Ovary (tissue), 9 donors: ENCODE results near the gene INAVA. TPM values are rescaled to one million over a fixed set of nuclear protein-coding genes. Genes with fewer than 3 reads are reported as not detected.
"Not testable (repeated sequence)": the region's sequence is repeated elsewhere in the genome, so short reads cannot be mapped to it uniquely, and the experiment has no call there.

ENCODE experiments used
- DNase-seq, 5 donors: peaks; one replicate each; pipeline ENCODE4 v3.0.0-alpha.2; 2019 to 2020
- H3K27ac ChIP-seq, 2 donors: fragments of 200-600 bp; one replicate each; pipeline versions ENCODE4 v1.5.1 to v1.8.0; 2019 to 2022
- H3K27me3 ChIP-seq: fragments of 200-600 bp; one replicate; pipeline ENCODE4 v1.8.0; 2022
- H3K36me3 ChIP-seq: fragments of 200-600 bp; sonication (generic); one replicate; pipeline ENCODE4 v1.5.1; 2019
- H3K4me1 ChIP-seq: one replicate; pipeline ENCODE4 v1.8.1; 2013; ENCODE audit warnings: mild to moderate bottlenecking, moderate library complexity; ENCODE audit not compliant: insufficient read depth
- H3K4me3 ChIP-seq: fragments of 200-600 bp; sonication (generic); one replicate; pipeline ENCODE4 v1.5.1; 2017
- H3K9me3 ChIP-seq, 2 donors: fragments of 200-600 bp in 1 of 2; sonication (generic) in 1 of 2; one replicate each; pipeline versions ENCODE4 v1.5.1 to v1.8.1; 2013 to 2019; ENCODE audit warnings: mild to moderate bottlenecking in 1 of 2, moderate library complexity in 1 of 2
- EP300 ChIP-seq: sonication (generic); formaldehyde crosslinking; IDR thresholded peaks from one replicate; pipeline ENCODE4 v1.6.1; 2017; ENCODE audit warnings: antibody characterized with exemption
- POLR2A ChIP-seq: fragments of 450-650 bp; IDR thresholded peaks from one replicate; pipeline ENCODE4 v1.6.1; 2017; ENCODE audit warnings: antibody characterized with exemption, mild to moderate bottlenecking, moderate library complexity
- WGBS, 3 donors: extraction: QIAGEN DNeasy Blood & Tissue Kit in 1 of 3; methylation state at CpG; one replicate each; pipeline versions ENCODE4 v1.1.5 to v1.1.7; 2013 to 2017; 5-methylcytosine and 5-hydroxymethylcytosine counted together
- intact Hi-C, 4 donors: fragments of 100-400 bp; cut with DNase I; formaldehyde crosslinking; loops; one replicate each; pipeline versions ENCODE4 v1.11.0 to v1.15.1; 2022 to 2023
- polyA plus RNA-seq, 2 donors: library from polyadenylated mRNA; stranded (reverse); fragments of 200-250 nt in 1 of 2; fragments of 350-450 nt in 1 of 2; fragmentation: Illumina TruSeq in 1 of 2; extraction: RNeasy Lipid Tissue Mini Kit (QIAGEN cat#74804) in 1 of 2; gene quantifications; one replicate each; pipeline ENCODE4 v1.2.3, GENCODE V29; 2013 to 2014
- total RNA-seq, 7 donors: library from RNA; depleted of rRNA in 2 of 7; stranded (reverse); fragments of >200 nt in 2 of 7; fragmentation: NEBNext Ultra II Directional in 3 of 7; extraction: Animal tissue kit (Norgen Biotek cat#: 25700) in 3 of 7; gene quantifications; one replicate each; pipeline versions ENCODE4 v1.1.0 to v1.2.4, GENCODE V29; 2016 to 2023
- TF ChIP-seq, protein P1 (sequence below), 3 donors: fragments of 450-650 bp in 2 of 3; fragments of 200-600 bp in 1 of 3; IDR thresholded peaks; one replicate each; pipeline versions ENCODE4 v1.5.1 to v1.8.0; 2016 to 2022; ENCODE audit warnings: antibody characterized with exemption in 3 of 3, mild to moderate bottlenecking in 1 of 3
- donor health status: DM: no; HTN: no; CAD: no; lungs with moderate emphysema.
- donor health status: DM: no; HTN: no; CAD: no.
- donor health status: Bipolar disorder and iron deficiency.
- donor health status: DM: yes; HTN: yes; CAD: no.
- donor health status: DM: no; HTN: no; CAD: no.
- donor health status: DM: yes; HTN: yes; CAD: no.

INAVA gene
- total and polyA plus RNA-seq, 9 donors, result 0.18 to 7.9 (median 0.70) TPM; not detected in 2

DNA sequence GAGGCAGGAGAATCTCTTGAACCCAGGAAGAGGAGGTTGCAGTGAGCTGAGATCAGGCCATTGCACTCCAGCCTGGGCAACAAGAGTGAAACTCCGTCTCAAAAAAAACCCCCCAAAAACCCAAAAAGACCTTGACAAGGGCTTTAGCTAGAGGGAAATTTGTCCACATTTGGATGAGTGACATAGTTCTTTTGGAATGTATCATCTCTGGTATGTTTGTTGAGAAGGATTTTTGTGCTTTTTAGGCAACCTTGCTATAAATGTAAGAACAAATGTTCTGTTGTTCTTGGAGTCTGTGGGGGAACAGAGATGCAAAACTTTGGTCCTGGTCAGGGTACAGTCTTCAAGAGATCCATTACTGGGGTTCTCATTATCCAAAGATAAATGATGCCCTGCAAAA, 28.9 kb downstream of the INAVA start:
- WGBS, 3 donors, result 17 to 28% (median 21%) methylated on average over 1 of the region's 1 CpG

GRCh38 chr1:200925831-200926230, 31.1 kb downstream of the INAVA start:
- Histone ChIP-seq H3K27me3 (no peaks in the 10 kb centered on the region), H3K4me3 (no peak overlapping the region), H3K27ac (no peak overlapping the region), H3K4me1 (no peaks in the 10 kb centered on the region), H3K36me3 (no peaks in the 10 kb centered on the region), H3K9me3 (no peaks in the 10 kb centered on the region)
- 75 to 81% (median 80%) methylated on average over 4 of the region's 4 CpGs for WGBS, 3 donors
- intact Hi-C loops, result no loop called here
- TF ChIP-seq, protein P1, sequence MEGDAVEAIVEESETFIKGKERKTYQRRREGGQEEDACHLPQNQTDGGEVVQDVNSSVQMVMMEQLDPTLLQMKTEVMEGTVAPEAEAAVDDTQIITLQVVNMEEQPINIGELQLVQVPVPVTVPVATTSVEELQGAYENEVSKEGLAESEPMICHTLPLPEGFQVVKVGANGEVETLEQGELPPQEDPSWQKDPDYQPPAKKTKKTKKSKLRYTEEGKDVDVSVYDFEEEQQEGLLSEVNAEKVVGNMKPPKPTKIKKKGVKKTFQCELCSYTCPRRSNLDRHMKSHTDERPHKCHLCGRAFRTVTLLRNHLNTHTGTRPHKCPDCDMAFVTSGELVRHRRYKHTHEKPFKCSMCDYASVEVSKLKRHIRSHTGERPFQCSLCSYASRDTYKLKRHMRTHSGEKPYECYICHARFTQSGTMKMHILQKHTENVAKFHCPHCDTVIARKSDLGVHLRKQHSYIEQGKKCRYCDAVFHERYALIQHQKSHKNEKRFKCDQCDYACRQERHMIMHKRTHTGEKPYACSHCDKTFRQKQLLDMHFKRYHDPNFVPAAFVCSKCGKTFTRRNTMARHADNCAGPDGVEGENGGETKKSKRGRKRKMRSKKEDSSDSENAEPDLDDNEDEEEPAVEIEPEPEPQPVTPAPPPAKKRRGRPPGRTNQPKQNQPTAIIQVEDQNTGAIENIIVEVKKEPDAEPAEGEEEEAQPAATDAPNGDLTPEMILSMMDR (IDR thresholded peaks at IDR 0.05), result no peak
- no peak for TF ChIP-seq EP300
- TF ChIP-seq POLR2A, result no peak
- DNase-seq, result no peak

More for the DNA sequence above, 28.9 kb downstream of the INAVA start:
- Histone ChIP-seq H3K27me3 (no peaks in the 10 kb centered on the region), H3K4me1 (no peaks in the 10 kb centered on the region), H3K27ac (no peak overlapping the region), H3K9me3 (no peaks in the 10 kb centered on the region), H3K36me3 (no peaks in the 10 kb centered on the region), H3K4me3 (no peak overlapping the region)
- intact Hi-C loops, result no loop called here
- DNase-seq, result no peak
- TF ChIP-seq, protein P1 (IDR thresholded peaks at IDR 0.05), result no peak
- TF ChIP-seq EP300 (no peak), POLR2A (no peak)

DNA sequence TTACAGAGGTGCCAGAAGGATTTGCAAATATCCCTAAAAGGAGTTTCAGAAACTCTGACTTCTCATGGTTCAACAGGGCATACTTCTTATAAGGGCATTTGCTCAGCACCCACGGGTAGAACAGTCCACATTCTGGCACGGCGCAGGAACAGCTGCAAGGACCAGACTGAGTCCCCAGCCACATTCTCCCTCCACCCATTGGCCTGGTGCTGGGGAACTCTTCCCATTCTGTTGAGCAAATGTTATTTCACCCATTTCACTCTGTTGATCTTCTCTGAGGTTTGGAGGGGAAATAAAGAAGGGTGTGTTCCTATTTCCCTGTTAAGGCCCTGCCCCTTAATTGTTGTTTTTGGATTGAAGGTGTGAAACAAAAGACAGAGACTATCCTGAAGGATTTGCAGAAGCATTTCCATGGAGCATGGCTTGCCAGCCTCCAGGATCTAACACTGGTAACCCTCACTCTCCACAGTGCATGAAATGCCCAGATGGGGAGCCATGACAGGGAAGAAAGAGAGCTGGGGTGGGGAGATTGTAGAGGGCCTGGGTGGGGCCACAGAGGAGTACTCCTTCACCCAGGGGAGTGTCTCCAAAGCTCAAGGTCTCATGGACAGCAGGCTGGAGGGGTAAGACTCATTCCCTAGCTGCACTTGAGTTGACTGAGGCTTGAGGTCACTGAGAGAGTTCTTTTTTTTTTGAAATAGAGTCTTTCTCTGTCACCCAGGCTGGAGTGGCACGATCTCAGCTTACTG, 35.0 kb downstream of the INAVA start:
- no peak for DNase-seq
- no peak overlapping the region for H3K4me3 ChIP-seq
- intact Hi-C loops, result no loop called here
- H3K4me1 ChIP-seq, result no peaks in the 10 kb centered on the region
- no peaks in the 10 kb centered on the region for H3K36me3 ChIP-seq
- no peak overlapping the region for H3K27ac ChIP-seq
- TF ChIP-seq POLR2A, result no peak
- no peak for TF ChIP-seq EP300
- TF ChIP-seq, protein P1 (IDR thresholded peaks at IDR 0.05), result no peak
- H3K9me3 ChIP-seq, result no peaks in the 10 kb centered on the region
- WGBS, 3 donors, result 81 to 85% (median 82%) methylated on average over 4 of the region's 4 CpGs
- H3K27me3 ChIP-seq, result no peaks in the 10 kb centered on the region

DNA sequence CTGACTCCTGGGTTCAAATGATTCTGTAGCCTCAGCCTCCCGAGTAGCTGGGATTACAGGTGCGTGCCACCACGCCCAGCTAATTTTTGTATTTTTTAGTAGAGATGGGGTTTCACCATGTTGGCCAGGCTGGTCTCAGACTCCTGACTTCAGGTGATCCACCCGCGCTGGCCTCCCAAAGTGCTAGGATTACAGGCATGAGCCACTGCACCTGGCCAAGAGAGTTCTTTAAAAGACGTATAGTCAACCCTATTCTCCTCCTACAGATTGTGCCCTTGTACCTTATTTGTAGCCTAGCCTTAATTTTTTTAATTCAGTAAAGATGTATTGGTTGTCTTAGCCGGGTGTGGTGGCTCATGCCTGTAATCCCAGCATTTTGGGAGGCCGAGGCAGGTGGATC, 35.6 kb downstream of the INAVA start:
- intact Hi-C loops, H3K9me3 ChIP-seq, H3K27ac ChIP-seq, H3K4me3 ChIP-seq, H3K27me3 ChIP-seq, H3K4me1 ChIP-seq, DNase-seq, H3K36me3 ChIP-seq: not testable (repeated sequence)
- WGBS, 3 donors, result 81 to 90% (median 89%) methylated on average over 8 of the region's 8 CpGs

- WGBS, 3 donors, result 54 to 71% (median 60%) methylated on average over 2 of the region's 2 CpGs
Observed at GRCh38 chr1:200931776-200932175, 37.1 kb downstream of the INAVA start.

More at GRCh38 chr1:200931776-200932175, 37.1 kb downstream of the INAVA start:
- Histone ChIP-seq H3K27ac (no peak overlapping the region), H3K36me3 (no peaks in the 10 kb centered on the region), H3K27me3 (no peaks in the 10 kb centered on the region), H3K9me3 (no peaks in the 10 kb centered on the region), H3K4me1 (no peaks in the 10 kb centered on the region), H3K4me3 (no peak overlapping the region)
- intact Hi-C loops, result no loop called here
- no peak for DNase-seq
- TF ChIP-seq POLR2A, result no peak
- no peak for TF ChIP-seq EP300
- TF ChIP-seq, protein P1 (IDR thresholded peaks at IDR 0.05), result no peak
